Ovary (tissue), 9 donors: ENCODE measurements around the gene IL1RAPL2. TPM values are rescaled to one million over a fixed set of nuclear protein-coding genes. Genes with fewer than 3 reads are reported as not detected.

ENCODE experiments used
- DNase-seq, 5 donors: peaks; one replicate each; pipeline ENCODE4 v3.0.0-alpha.2; 2019 to 2020
- H3K27ac ChIP-seq, 2 donors: fragments of 200-600 bp; one replicate each; pipeline versions ENCODE4 v1.5.1 to v1.8.0; 2019 to 2022
- H3K27me3 ChIP-seq: fragments of 200-600 bp; one replicate; pipeline ENCODE4 v1.8.0; 2022
- H3K36me3 ChIP-seq: fragments of 200-600 bp; sonication (generic); one replicate; pipeline ENCODE4 v1.5.1; 2019
- H3K4me1 ChIP-seq: one replicate; pipeline ENCODE4 v1.8.1; 2013; ENCODE audit warnings: mild to moderate bottlenecking, moderate library complexity; ENCODE audit not compliant: insufficient read depth
- H3K4me3 ChIP-seq: fragments of 200-600 bp; sonication (generic); one replicate; pipeline ENCODE4 v1.5.1; 2017
- H3K9me3 ChIP-seq, 2 donors: fragments of 200-600 bp in 1 of 2; sonication (generic) in 1 of 2; one replicate each; pipeline versions ENCODE4 v1.5.1 to v1.8.1; 2013 to 2019; ENCODE audit warnings: mild to moderate bottlenecking in 1 of 2, moderate library complexity in 1 of 2
- EP300 ChIP-seq: sonication (generic); formaldehyde crosslinking; IDR thresholded peaks from one replicate; pipeline ENCODE4 v1.6.1; 2017; ENCODE audit warnings: antibody characterized with exemption
- POLR2A ChIP-seq: fragments of 450-650 bp; IDR thresholded peaks from one replicate; pipeline ENCODE4 v1.6.1; 2017; ENCODE audit warnings: antibody characterized with exemption, mild to moderate bottlenecking, moderate library complexity
- WGBS, 3 donors: extraction: QIAGEN DNeasy Blood & Tissue Kit in 1 of 3; methylation state at CpG; one replicate each; pipeline versions ENCODE4 v1.1.5 to v1.1.7; 2013 to 2017; 5-methylcytosine and 5-hydroxymethylcytosine counted together
- intact Hi-C, 4 donors: fragments of 100-400 bp; cut with DNase I; formaldehyde crosslinking; loops; one replicate each; pipeline versions ENCODE4 v1.11.0 to v1.15.1; 2022 to 2023
- polyA plus RNA-seq, 2 donors: library from polyadenylated mRNA; stranded (reverse); fragments of 200-250 nt in 1 of 2; fragments of 350-450 nt in 1 of 2; fragmentation: Illumina TruSeq in 1 of 2; extraction: RNeasy Lipid Tissue Mini Kit (QIAGEN cat#74804) in 1 of 2; gene quantifications; one replicate each; pipeline ENCODE4 v1.2.3, GENCODE V29; 2013 to 2014
- total RNA-seq, 7 donors: library from RNA; depleted of rRNA in 2 of 7; stranded (reverse); fragments of >200 nt in 2 of 7; fragmentation: NEBNext Ultra II Directional in 3 of 7; extraction: Animal tissue kit (Norgen Biotek cat#: 25700) in 3 of 7; gene quantifications; one replicate each; pipeline versions ENCODE4 v1.1.0 to v1.2.4, GENCODE V29; 2016 to 2023
- TF ChIP-seq, protein P1 (sequence below), 3 donors: fragments of 450-650 bp in 2 of 3; fragments of 200-600 bp in 1 of 3; IDR thresholded peaks; one replicate each; pipeline versions ENCODE4 v1.5.1 to v1.8.0; 2016 to 2022; ENCODE audit warnings: antibody characterized with exemption in 3 of 3, mild to moderate bottlenecking in 1 of 3
- donor health status: DM: no; HTN: no; CAD: no; lungs with moderate emphysema.
- donor health status: DM: no; HTN: no; CAD: no.
- donor health status: Bipolar disorder and iron deficiency.
- donor health status: DM: yes; HTN: yes; CAD: no.
- donor health status: DM: no; HTN: no; CAD: no.
- donor health status: DM: yes; HTN: yes; CAD: no.

IL1RAPL2 gene
- total and polyA plus RNA-seq, 9 donors = 0.08 to 1.1 (median 0.32) TPM; not detected in 3

DNA sequence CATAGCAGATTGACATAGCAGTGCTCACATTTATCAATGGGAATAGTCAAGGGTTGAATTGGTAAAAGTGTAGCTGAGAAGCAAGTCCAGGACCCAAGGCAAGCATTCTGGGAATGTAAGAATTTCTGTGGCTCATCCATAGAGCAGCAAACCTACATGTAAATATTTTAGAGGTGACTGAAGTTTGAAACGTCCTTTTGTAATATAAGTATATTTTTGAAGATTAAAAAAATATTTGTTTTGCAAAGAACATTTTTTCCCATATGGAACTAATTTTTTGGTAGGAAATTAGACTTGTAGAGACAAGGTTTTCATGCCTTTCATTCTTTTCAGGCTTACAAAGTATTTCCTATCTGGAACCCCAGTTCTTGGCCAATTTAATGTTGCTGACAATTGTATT is 550.5 kb downstream of the IL1RAPL2 start:
- no peak for DNase-seq
- Histone ChIP-seq H3K27me3 (no peaks in the 10 kb centered on the region), H3K27ac (no peak overlapping the region), H3K36me3 (no peaks in the 10 kb centered on the region), H3K4me1 (no peaks in the 10 kb centered on the region), H3K4me3 (no peak overlapping the region), H3K9me3 (no peaks in the 10 kb centered on the region)
- WGBS, 3 donors = 9 to 16% (median 15%) methylated on average over 1 of the region's 1 CpG
- intact Hi-C loops = no loop called here
- TF ChIP-seq EP300 (no peak), POLR2A (no peak)
- TF ChIP-seq, protein P1, sequence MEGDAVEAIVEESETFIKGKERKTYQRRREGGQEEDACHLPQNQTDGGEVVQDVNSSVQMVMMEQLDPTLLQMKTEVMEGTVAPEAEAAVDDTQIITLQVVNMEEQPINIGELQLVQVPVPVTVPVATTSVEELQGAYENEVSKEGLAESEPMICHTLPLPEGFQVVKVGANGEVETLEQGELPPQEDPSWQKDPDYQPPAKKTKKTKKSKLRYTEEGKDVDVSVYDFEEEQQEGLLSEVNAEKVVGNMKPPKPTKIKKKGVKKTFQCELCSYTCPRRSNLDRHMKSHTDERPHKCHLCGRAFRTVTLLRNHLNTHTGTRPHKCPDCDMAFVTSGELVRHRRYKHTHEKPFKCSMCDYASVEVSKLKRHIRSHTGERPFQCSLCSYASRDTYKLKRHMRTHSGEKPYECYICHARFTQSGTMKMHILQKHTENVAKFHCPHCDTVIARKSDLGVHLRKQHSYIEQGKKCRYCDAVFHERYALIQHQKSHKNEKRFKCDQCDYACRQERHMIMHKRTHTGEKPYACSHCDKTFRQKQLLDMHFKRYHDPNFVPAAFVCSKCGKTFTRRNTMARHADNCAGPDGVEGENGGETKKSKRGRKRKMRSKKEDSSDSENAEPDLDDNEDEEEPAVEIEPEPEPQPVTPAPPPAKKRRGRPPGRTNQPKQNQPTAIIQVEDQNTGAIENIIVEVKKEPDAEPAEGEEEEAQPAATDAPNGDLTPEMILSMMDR (IDR thresholded peaks at IDR 0.05) = no peak

DNA sequence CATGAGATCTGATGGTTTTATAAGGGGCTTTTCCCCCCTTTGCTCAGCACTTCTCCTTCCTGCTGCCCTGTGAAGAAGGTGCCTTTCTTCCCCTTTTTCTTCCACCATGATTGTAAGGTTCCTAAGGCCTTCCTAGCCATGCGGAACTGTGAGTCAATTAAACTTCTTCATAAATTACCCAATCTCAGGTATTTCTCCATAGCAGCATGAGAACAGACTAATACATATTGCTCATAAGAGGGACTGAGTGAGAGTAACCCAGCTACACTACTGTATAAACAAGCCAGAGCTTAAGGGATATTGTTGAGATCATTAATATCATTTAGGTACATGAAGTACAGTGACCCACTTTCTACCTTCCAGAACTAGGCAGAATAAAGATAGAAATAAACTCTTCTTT is 551.6 kb downstream of the IL1RAPL2 start:
- DNase-seq = no peak
- TF ChIP-seq EP300 (no peak), POLR2A (no peak)
- TF ChIP-seq, protein P1 (IDR thresholded peaks at IDR 0.05) = no peak
- Histone ChIP-seq H3K4me1 (no peaks in the 10 kb centered on the region), H3K4me3 (no peak overlapping the region), H3K27me3 (no peaks in the 10 kb centered on the region), H3K9me3 (no peaks in the 10 kb centered on the region), H3K36me3 (no peaks in the 10 kb centered on the region), H3K27ac (no peak overlapping the region)
- 81 to 92% (median 82%) methylated on average over 1 of the region's 1 CpG for WGBS, 3 donors
- intact Hi-C loops = no loop called here

DNA sequence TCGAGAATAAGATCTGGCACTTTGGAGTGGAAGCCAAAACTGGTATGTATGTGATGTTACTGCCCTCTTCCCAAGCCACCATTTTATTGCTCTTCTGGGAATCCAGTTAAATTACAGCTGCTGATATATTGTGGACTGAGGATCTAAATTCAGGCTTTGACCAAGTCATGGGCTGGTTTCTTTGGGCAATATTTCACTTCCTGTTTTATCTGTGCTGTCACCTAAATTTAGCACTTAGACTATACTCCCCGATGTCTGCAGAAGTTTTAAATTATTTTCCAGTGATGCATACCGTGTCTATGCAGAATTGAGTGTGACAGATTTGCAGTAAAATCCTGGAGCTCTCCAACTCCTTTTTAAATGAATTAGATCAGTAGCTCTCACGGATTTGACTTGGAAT is 554.5 kb downstream of the IL1RAPL2 start:
- Histone ChIP-seq H3K9me3 (no peaks in the 10 kb centered on the region), H3K4me1 (no peaks in the 10 kb centered on the region), H3K27me3 (no peaks in the 10 kb centered on the region), H3K27ac (no peak overlapping the region), H3K4me3 (no peak overlapping the region), H3K36me3 (no peaks in the 10 kb centered on the region)
- TF ChIP-seq, protein P1 (IDR thresholded peaks at IDR 0.05) = no peak
- no peak for TF ChIP-seq POLR2A
- TF ChIP-seq EP300 = no peak
- WGBS, 3 donors = 31 to 36% (median 32%) methylated on average over 4 of the region's 4 CpGs
- no peak for DNase-seq
- intact Hi-C loops = no loop called here

DNA sequence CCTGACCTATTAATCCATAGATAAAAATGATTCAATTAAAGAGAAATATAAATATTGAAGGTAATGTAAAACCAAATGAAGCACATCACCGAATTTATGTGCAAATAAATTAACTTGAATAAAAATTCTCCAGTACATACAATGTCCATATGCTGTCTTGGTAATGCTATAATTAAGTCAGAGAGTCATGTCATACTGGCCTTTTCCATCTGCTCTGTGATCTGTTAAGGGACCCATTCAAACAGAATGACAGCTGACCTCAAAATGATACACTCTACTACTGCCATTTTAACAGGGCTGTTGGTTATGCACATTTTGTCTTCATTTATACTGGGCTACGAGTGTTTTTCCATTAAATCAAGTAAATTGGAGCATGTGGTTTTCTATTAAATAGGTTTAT is 555.2 kb downstream of the IL1RAPL2 start:
- no peaks in the 10 kb centered on the region for H3K9me3 ChIP-seq
- no peak overlapping the region for H3K4me3 ChIP-seq
- TF ChIP-seq, protein P1 (IDR thresholded peaks at IDR 0.05) = no peak
- no peaks in the 10 kb centered on the region for H3K4me1 ChIP-seq
- intact Hi-C loops = no loop called here
- no peaks in the 10 kb centered on the region for H3K27me3 ChIP-seq
- H3K36me3 ChIP-seq = no peaks in the 10 kb centered on the region
- 50 to 60% (median 59%) methylated on average over 2 of the region's 2 CpGs for WGBS, 3 donors
- no peak overlapping the region for H3K27ac ChIP-seq
- DNase-seq = no peak

DNA sequence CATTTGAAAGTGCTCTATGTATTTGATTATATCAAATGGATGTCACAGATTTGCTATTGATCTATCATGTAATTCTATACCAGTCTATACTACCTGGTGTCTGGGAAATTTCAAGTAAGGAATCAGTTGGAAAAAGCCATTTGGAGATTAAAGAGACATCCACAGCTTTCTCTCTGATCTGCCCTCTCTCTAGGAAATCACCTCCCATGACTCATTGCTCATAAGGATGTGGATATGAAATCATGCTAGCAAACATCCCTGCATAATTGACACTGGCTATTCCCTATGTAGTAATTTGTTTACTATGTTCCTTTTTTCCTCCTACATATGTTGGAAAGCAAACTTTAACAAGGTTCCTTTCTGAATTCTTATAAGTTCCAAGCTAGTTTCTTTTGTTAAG is 560.2 kb downstream of the IL1RAPL2 start:
- Histone ChIP-seq H3K27ac (no peak overlapping the region), H3K4me1 (no peaks in the 10 kb centered on the region), H3K9me3 (no peaks in the 10 kb centered on the region), H3K4me3 (no peak overlapping the region), H3K27me3 (no peaks in the 10 kb centered on the region), H3K36me3 (no peaks in the 10 kb centered on the region)
- intact Hi-C loops = no loop called here
- TF ChIP-seq EP300 (no peak), POLR2A (no peak)
- TF ChIP-seq, protein P1 (IDR thresholded peaks at IDR 0.05) = no peak
- no peak for DNase-seq
